Measurements from ENCODE around the gene SPRY4.

DNA sequence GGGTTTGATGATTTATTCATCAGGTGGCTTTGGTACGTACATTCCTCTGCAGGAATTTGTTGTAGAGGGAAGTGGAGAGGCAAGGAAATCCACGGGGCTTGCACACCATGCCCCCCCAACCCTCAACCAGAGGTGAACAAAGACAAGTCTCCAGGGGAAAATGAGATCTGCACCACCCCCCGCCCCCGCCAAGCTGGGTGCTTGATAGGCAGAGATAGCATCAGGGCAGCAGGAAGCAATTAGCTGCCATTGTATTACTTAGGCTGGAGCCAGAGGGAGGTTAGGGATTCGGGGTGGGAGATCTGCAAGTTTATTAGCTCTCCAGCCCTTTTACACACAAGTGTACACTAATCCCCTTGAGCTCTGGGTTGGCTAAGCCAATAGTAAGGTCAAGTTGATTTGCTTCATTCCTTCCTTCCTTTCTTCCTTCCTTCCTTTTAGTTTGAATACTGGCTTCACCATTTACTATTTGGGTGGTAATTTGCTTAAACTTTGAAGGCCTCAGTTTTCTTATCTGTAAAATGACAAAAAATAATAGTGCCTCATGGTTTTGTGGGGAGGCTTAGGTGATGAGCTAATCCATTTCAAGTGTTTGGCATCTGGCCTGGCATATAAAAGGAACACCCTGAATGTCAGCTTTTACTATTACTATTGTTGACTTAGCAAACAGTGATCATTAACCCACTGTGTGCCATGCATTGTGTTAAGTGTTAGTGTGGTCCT is 34.1 kb downstream of the SPRY4 start:
- TF ChIP-seq CTCF (IDR thresholded peaks at IDR 0.05) (no peak), POLR2A (IDR thresholded peaks at IDR 0.05) (no peak)

All from adrenal gland (tissue), 5 donors.